ENCODE results near the gene WDPCP. TPM values are rescaled to one million over a fixed set of nuclear protein-coding genes. Genes with fewer than 3 reads are reported as not detected.
"Not testable (repeated sequence)": the region's sequence is repeated elsewhere in the genome, so short reads cannot be mapped to it uniquely, and the experiment has no call there.

WDPCP gene
- total RNA-seq, 1 donor from 2014 or later, result 29.6 TPM

GRCh38 chr2:63347361-63347760 is 240.9 kb downstream of the WDPCP start:
- no peak for DNase-seq

GRCh38 chr2:63346411-63346810 is 241.9 kb downstream of the WDPCP start:
- DNase-seq, result no peak

GRCh38 chr2:63345285-63345633 is 243.0 kb downstream of the WDPCP start:
- DNase-seq, result no peak

- DNase-seq, result no peak
Observed at GRCh38 chr2:63344575-63345284, 243.5 kb downstream of the WDPCP start.

- DNase-seq, result no peak
Observed at GRCh38 chr2:63343397-63344109, 244.7 kb downstream of the WDPCP start.

- no peak for DNase-seq
Observed at GRCh38 chr2:63340443-63340842, 247.8 kb downstream of the WDPCP start.

- no peak for DNase-seq
Observed at GRCh38 chr2:63334910-63335309, 253.4 kb downstream of the WDPCP start.

GRCh38 chr2:63326473-63326872 is 261.8 kb downstream of the WDPCP start:
- DNase-seq, result no peak

- DNase-seq, result not testable (repeated sequence)
Observed at GRCh38 chr2:63323662-63324061, 264.6 kb downstream of the WDPCP start.

GRCh38 chr2:63321973-63322372 is 266.3 kb downstream of the WDPCP start:
- DNase-seq, result not testable (repeated sequence)

- DNase-seq, result no peak
Observed at GRCh38 chr2:63320669-63321068, 267.6 kb downstream of the WDPCP start.

- no peak for DNase-seq
Observed at GRCh38 chr2:63310614-63311013, 277.7 kb downstream of the WDPCP start.

- no peak for DNase-seq
Observed at GRCh38 chr2:63301481-63301880, 286.8 kb downstream of the WDPCP start.

GRCh38 chr2:63300835-63301234 is 287.4 kb downstream of the WDPCP start:
- no peak for DNase-seq

GRCh38 chr2:63287956-63288355 is 300.3 kb downstream of the WDPCP start:
- no peak for DNase-seq

GRCh38 chr2:63286520-63286919 is 301.8 kb downstream of the WDPCP start:
- not testable (repeated sequence) for DNase-seq

- DNase-seq, result no peak
Observed at GRCh38 chr2:63283273-63283672, 305.0 kb downstream of the WDPCP start.

- DNase-seq, result no peak
Observed at GRCh38 chr2:63272560-63272959, 315.7 kb downstream of the WDPCP start.

GRCh38 chr2:63270717-63271116 is 317.6 kb downstream of the WDPCP start:
- DNase-seq, result no peak

GRCh38 chr2:63268946-63269345 is 319.3 kb downstream of the WDPCP start:
- no peak for DNase-seq

GRCh38 chr2:63261137-63261621 is 327.1 kb downstream of the WDPCP start:
- no peak for DNase-seq

GRCh38 chr2:63257473-63257872 is 330.8 kb downstream of the WDPCP start:
- DNase-seq, result no peak

- no peak for DNase-seq
Observed at GRCh38 chr2:63249161-63249560, 339.1 kb downstream of the WDPCP start.

- DNase-seq, result no peak
Observed at GRCh38 chr2:63242747-63243146, 345.5 kb downstream of the WDPCP start.
